Stimulated activated CD4-positive, alpha-beta T cell treated with anti-CD3 and anti-CD28 coated beads, Interleukin-1b, Interleukin-23, amount 100 ng/mL, for 4 hours (primary cell): Measurements from ENCODE around the gene KRTAP9-3.
"Not testable (repeated sequence)": the region's sequence is repeated elsewhere in the genome, so short reads cannot be mapped to it uniquely, and the experiment has no call there.

Experiments used
- DNase-seq, 2 donors: peaks; one replicate each; pipeline ENCODE4 v3.0.0-alpha.2; 2020; ENCODE audit warnings: low read depth in 2 of 2

KRTAP9-3 gene

DNA sequence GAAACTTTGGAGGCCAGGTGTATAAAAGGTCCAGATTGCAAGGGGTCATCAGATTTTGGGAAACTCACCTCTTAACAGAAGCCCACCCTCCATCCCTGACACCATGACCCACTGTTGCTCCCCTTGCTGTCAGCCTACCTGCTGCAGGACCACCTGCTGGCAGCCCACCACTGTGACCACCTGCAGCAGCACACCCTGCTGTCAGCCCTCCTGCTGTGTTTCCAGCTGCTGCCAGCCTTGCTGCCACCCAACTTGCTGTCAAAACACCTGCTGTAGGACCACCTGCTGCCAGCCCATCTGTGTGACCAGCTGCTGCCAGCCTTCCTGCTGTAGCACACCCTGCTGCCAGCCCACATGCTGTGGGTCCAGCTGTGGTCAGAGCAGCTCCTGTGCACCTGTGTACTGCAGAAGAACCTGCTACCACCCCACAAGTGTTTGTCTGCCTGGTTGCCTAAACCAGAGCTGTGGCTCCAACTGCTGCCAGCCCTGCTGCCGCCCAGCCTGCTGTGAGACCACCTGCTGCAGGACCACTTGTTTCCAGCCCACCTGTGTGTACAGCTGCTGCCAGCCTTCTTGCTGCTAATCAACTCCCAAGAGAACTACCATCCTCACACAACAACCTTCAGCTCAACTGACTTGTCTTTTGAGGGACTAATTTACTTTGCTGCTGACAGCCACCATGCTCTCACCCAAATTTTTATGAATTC is at the start of gene KRTAP9-3:
Gene KRTAP9-3, plus strand, starts transcription at position 51 of the 707 bp plus-strand sequence. Its CDS starts 53 bp downstream, at position 104.
- not testable (repeated sequence) for DNase-seq

DNA sequence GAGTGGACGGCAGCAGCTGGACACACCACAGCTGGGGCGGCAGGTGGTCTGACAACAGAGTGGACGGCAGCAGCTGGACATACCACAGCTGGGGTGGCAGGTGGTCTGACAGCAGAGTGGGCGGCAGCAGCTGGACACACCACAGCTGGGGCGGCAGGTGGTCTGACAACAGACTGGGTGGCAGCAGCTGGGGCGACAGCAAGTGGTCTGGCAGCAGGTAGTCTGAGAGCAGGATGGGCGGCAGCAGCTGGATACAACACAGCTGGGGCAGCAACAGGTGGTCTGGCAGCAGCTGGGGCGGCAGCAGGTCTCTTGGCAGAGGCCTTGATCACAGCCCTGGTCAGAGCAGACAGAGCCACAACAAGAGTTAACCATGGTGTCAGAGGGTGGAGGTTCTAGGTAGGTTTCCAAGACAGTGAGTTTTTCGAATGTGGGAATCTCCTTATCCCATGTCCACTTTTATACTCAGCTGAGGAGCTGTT is 47.7 kb upstream of the KRTAP9-3 start, which contains the start of gene KRTAP4-1:
Gene KRTAP4-1, minus strand, starts transcription at position 432 of the 482 bp plus-strand sequence. Its CDS starts 57 bp downstream, at position 375.
- DNase-seq = no peak

- DNase-seq = no peak
Measured at GRCh38 chr17:41185001-41185400, 47.2 kb upstream of the KRTAP9-3 start.

DNA sequence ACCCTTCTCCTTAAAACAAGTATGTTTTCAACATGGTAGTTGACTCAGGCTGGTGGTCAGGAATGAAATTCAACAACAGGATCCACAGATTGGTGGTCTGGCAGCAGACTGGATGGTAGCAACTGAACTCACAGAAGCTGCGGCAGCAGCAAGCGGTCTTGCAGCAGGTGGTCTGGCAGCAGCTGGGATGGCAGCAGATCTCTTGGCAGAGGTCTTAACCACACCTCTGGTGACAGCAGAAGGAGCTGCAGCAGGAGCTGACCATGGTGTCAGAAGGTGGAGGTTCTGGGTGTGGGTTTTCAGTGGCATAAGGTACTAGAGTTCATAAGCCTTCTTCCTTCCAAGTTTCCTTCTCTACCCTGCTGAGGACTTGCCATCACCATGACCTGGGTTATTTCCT is 45.4 kb upstream of the KRTAP9-3 start:
- DNase-seq = no peak

GRCh38 chr17:41189837-41190318 is 42.4 kb upstream of the KRTAP9-3 start, which contains the start of gene KRTAP9-1:
Gene KRTAP9-1 (plus strand): TSS chr17:41189887. CDS start chr17:41189887, 0 bp downstream.
- not testable (repeated sequence) for DNase-seq

- no peak for DNase-seq
Measured at GRCh38 chr17:41190328-41190727, 41.9 kb upstream of the KRTAP9-3 start.

GRCh38 chr17:41196068-41196467 is 36.2 kb upstream of the KRTAP9-3 start:
- no peak for DNase-seq

- no peak for DNase-seq
Measured at GRCh38 chr17:41199421-41200078, 32.7 kb upstream of the KRTAP9-3 start.

DNA sequence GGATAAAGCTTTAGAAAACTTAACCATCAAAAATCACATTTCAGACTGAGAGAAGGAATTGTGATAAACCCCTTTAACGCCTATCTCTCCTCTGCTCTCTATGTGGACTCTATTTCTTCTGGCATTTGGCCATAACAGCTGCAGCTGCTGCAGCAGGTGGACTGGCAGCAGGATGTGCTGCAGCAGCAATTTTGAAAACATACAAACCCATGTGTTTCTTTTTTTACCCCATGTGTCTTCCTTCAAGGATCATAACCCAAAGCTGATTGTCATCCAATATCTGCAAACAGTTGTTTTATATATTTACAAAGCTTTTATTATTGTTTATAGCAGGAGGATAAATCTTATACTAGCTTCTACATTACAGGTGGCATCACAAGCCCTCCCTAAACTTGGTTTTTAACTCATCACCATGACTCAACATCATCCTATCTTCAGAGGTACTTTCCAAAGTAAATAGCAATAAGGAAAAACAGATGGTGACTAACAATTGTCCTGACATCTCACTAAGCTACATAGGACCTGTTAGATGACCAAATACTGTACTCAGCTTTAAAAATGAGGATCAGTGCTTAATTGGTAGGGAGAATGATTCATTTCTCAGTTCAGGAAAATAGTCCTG is 20.3 kb upstream of the KRTAP9-3 start:
- no peak for DNase-seq

DNA sequence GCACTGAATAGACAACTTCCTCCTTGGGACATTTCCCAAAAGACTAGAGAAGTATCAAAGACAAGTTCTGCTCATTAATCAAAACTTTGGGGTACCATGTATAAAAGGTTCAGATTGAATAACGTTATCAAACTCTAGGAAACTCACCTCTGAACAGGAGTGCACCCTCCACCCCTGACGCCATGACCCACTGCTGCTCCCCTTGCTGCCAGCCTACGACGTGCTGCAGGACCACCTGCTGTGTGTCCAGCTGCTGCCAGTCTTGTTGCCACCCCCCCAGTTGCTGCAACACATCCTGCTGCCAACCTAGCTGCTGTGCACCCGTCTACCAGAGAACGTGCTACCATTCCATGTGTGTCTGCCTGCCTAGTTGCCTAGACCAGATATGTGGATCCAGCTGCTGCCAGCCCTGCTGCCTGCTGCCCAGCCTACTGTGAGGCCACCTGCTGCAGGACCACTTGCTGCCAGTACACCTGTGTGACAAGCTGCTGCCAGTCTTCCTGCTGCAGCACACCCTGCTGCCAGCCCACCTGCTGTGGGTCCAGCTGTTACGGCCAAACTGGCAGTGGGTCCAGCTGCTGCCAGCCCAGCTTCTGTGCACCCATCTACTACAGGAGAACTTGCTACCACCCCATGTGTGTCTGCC is 19.6 kb upstream of the KRTAP9-3 start:
- DNase-seq = no peak

GRCh38 chr17:41215681-41216080 is 16.6 kb upstream of the KRTAP9-3 start:
- DNase-seq = no peak

GRCh38 chr17:41223821-41224220 is 8.4 kb upstream of the KRTAP9-3 start:
- no peak for DNase-seq

GRCh38 chr17:41226051-41226450 is 6.2 kb upstream of the KRTAP9-3 start:
- DNase-seq = no peak

- not testable (repeated sequence) for DNase-seq
Measured at GRCh38 chr17:41226598-41227095, 5.6 kb upstream of the KRTAP9-3 start, which contains the start of gene KRTAP9-2. Gene KRTAP9-2 (plus strand): TSS chr17:41226648. CDS start chr17:41226655, 7 bp downstream.

- no peak for DNase-seq
Measured at GRCh38 chr17:41230094-41230493, 2.2 kb upstream of the KRTAP9-3 start.

DNA sequence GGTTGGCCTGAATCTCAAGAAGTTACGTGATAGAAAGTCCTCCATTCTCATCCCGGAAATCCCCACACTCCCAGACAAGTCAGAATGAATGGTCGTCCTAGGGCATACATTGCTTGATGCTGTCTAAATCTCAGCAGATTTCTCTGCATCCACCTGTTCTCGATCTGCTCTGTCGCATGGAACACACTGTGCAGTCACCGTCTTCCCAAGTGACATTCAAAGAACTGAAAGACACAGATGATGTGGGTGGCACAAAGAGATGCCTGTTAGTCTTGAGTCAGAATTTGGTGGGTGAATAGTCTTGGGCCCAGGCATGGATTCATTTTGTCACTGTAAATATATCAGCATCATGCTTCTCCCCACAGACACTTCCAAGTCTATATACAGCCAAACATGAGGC is 518 bp upstream of the KRTAP9-3 start:
- DNase-seq = no peak

DNA sequence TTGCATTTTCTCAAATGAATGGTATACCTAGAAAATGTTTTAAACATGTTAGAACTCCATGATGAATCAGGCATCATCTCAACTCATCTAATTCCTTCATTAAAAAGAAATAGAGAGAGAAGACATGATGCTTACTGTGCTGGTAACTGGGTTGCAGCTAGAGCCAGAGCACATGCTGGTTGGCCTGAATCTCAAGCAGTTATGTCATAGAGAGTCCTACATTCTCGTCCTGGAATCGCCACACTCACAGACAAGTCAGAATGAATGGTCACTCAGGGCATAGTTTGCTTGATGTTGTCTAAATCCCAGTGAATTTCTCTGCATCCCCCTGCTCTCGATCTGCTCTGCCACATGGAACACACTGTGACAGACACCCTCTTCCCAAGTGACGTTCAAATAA is 4.9 kb downstream of the KRTAP9-3 start:
- not testable (repeated sequence) for DNase-seq

DNA sequence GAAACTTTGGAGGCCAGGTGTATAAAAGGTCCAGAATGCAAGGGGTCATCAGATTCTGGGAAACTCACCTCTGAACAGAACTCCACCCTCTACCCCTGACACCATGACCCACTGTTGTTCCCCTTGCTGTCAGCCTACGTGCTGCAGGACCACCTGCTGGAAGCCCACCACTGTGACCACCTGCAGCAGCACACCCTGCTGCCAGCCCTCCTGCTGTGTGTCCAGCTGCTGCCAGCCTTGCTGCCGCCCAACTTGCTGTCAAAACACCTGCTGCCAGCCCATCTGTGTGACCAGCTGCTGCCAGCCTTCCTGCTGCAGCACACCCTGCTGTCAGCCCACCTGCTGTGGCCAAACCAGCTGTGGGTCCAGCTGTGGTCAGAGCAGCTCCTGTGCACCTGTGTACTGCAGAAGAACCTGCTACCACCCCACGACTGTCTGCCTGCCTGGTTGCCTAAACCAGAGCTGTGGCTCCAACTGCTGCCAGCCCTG is 5.7 kb downstream of the KRTAP9-3 start, which contains the start of gene KRTAP9-8:
Gene KRTAP9-8, plus strand, starts transcription at position 51 of the 489 bp plus-strand sequence. Its CDS starts 53 bp downstream, at position 104.
- DNase-seq = not testable (repeated sequence)

DNA sequence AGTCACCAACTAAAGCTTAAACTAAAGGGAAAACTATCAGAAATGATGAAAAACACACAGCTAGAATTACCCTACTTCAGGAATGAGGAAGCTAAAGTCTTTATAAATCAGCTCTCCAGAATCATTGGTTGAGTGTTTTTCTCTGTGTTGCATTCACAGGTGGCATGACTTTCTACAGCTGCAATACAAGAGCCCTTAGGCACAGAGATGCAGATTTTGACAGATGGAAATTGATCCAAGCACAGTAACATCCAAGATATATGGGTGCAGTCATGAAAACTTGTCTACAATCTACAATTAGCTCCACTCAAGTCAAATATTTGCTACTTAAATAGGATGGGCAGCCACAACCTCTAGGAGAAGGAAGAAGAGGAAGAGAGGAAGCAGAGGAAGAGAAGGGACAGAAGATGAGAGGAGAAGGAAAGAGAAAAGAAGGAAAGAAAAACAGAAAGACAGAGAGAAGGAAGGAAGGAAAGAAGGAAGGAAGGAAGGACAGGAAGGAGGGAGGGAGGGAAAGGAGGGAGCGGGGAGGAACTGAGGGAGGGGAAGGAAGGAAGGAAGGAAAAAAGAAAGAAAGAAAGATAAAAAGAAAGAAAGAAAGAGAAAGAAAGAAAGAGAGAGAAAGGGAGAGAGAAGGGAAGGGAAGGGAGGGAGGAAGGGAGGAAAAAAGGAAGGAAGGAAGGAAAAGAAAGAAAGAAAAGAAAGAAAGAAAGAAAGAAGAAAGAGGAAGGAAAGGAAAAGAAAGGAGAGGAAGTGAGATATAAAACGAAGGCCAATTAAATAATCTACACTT is 14.9 kb downstream of the KRTAP9-3 start:
- DNase-seq = not testable (repeated sequence)

- not testable (repeated sequence) for DNase-seq
Measured at GRCh38 chr17:41249637-41250240, 17.5 kb downstream of the KRTAP9-3 start, which contains the start of gene KRTAP9-4. Gene KRTAP9-4 (plus strand): TSS chr17:41249687. CDS start chr17:41249721, 34 bp downstream.
